ENCODE measurements around the gene MYPN. TPM values are rescaled to one million over a fixed set of nuclear protein-coding genes. Genes with fewer than 3 reads are reported as not detected.
"Not testable (repeated sequence)": the region's sequence is repeated elsewhere in the genome, so short reads cannot be mapped to it uniquely, and the experiment has no call there.

Gene MYPN
- total RNA-seq, 1 experiment from 2014 or later: not detected

DNA sequence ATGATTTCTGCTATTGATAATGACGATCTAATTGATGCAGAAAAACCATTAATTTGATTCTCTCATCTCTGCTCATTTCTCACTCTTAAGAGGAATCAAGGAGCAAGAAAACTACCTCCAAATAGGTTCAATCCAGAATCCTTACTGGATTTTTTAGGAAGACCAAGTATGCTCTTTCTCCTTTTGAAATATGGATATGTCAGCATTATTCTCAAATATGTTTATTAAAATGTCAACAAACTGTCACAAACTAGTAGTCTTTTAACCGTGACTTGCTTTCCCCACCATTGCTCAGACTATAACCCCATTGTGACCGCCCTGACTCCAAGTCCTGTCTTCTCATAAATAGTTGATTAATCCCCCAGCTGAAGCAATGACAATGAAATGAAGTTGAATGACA lies 123.8 kb downstream of the MYPN start:
- H3K4me3 ChIP-seq (ENCODE audit: low read length): no peak overlapping the region
- no peak overlapping the region for H3K27ac ChIP-seq (ENCODE audit: low read length)
- no peak for DNase-seq
- H3K9me2 ChIP-seq (replicated peaks; ENCODE audit: insufficient read depth, low read length): no peaks in the 10 kb centered on the region
- H3K9ac ChIP-seq (ENCODE audit: low read length): no peak overlapping the region
- H3K4me2 ChIP-seq (ENCODE audit: low read depth, low read length, poor library complexity, severe bottlenecking): no peak overlapping the region
- peaks cover 13% of the 10 kb centered on the region for H3K4me1 ChIP-seq (ENCODE audit: low read length)
- H4K20me1 ChIP-seq (ENCODE audit: insufficient read depth, low read depth, low read length): no peaks in the 10 kb centered on the region
- H3K79me2 ChIP-seq (ENCODE audit: low read length): no peaks in the 10 kb centered on the region
- H3K9me3 ChIP-seq (ENCODE audit: low read length): no peaks in the 10 kb centered on the region
- no peaks in the 10 kb centered on the region for H3K27me3 ChIP-seq (ENCODE audit: low read length)
- H3K36me3 ChIP-seq (ENCODE audit: insufficient read depth, low read length): no peaks in the 10 kb centered on the region
- no peak overlapping the region for H2AFZ ChIP-seq (ENCODE audit: low read length)

DNA sequence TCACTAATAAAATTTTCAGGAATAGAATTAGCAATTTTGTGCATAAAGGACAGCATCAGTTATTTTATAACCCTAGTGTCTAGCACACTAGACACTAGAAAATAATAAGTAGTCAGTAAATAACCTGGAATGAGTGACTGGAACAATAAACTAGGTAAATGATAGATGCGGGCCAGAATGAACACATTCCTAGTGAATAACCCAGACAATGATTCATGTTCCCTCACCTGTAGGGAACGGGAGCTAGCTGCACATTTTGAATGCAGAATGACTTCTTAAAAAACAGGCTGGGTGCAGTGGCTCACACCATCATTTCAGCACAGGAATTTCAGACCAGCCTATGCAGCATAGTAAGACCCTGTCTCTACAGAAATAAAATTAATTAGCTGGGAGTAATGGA lies 125.8 kb downstream of the MYPN start:
- H3K4me2 ChIP-seq (ENCODE audit: low read depth, low read length, poor library complexity, severe bottlenecking): no peak overlapping the region
- H3K9me3 ChIP-seq (ENCODE audit: low read length): no peaks in the 10 kb centered on the region
- H3K4me3 ChIP-seq (ENCODE audit: low read length): no peak overlapping the region
- H3K9ac ChIP-seq (ENCODE audit: low read length): no peak overlapping the region
- H3K79me2 ChIP-seq (ENCODE audit: low read length): no peaks in the 10 kb centered on the region
- no peaks in the 10 kb centered on the region for H4K20me1 ChIP-seq (ENCODE audit: insufficient read depth, low read depth, low read length)
- no peaks in the 10 kb centered on the region for H3K9me2 ChIP-seq (replicated peaks; ENCODE audit: insufficient read depth, low read length)
- no peak overlapping the region for H2AFZ ChIP-seq (ENCODE audit: low read length)
- H3K36me3 ChIP-seq (ENCODE audit: insufficient read depth, low read length): no peaks in the 10 kb centered on the region
- no peaks in the 10 kb centered on the region for H3K27me3 ChIP-seq (ENCODE audit: low read length)
- DNase-seq: no peak
- H3K4me1 ChIP-seq (ENCODE audit: low read length): peaks cover 13% of the 10 kb centered on the region
- no peak overlapping the region for H3K27ac ChIP-seq (ENCODE audit: low read length)

DNA sequence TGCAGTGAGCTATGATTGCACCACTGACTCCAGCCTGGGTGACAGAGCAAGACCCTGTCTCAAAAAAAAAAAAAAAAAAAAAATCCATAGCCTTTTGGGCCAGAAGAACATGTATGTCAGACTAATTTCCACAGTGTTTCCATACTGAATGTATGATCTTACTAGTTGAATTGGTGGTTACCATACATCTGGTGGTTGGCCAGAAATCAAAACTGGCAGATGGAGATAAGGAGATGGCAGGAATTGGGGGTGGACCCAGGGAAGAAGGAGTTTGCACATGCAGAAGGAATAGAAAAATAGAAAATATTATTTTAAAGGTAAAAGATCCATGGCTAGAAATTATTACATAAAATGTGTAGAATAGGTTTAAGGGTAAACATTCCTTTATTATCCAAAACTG lies 126.3 kb downstream of the MYPN start:
- Histone ChIP-seq H4K20me1 (ENCODE audit: insufficient read depth, low read depth, low read length) (no peaks in the 10 kb centered on the region), H3K27me3 (ENCODE audit: low read length) (no peaks in the 10 kb centered on the region), H3K4me2 (ENCODE audit: low read depth, low read length, poor library complexity, severe bottlenecking) (no peak overlapping the region), H2AFZ (ENCODE audit: low read length) (no peak overlapping the region), H3K36me3 (ENCODE audit: insufficient read depth, low read length) (no peaks in the 10 kb centered on the region), H3K9me3 (ENCODE audit: low read length) (no peaks in the 10 kb centered on the region), H3K4me3 (ENCODE audit: low read length) (no peak overlapping the region), H3K79me2 (ENCODE audit: low read length) (no peaks in the 10 kb centered on the region), H3K9ac (ENCODE audit: low read length) (no peak overlapping the region), H3K9me2 (replicated peaks; ENCODE audit: insufficient read depth, low read length) (no peaks in the 10 kb centered on the region), H3K4me1 (ENCODE audit: low read length) (peaks cover 13% of the 10 kb centered on the region), H3K27ac (ENCODE audit: low read length) (no peak overlapping the region)
- no peak for DNase-seq

DNA sequence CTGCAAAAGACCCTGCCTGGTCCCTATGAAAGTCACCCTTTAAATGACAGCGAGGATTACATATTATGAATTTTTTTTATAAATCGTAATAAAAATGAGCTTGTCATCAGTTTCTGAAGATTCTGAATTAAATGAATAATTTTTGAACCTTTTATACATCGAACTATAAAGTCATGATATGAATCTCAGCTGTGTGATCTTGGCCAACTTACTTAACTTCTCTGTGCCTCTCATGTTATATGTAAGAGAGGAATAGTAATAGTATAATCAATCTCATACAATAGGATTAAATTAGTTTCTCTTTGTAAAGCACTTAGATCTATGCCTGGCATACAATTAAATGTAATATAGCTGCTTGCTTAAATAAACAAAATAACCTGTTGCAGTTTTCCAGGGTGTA lies 127.9 kb downstream of the MYPN start:
- Histone ChIP-seq H3K9me3 (ENCODE audit: low read length) (no peaks in the 10 kb centered on the region), H3K27ac (ENCODE audit: low read length) (no peak overlapping the region), H3K4me3 (ENCODE audit: low read length) (no peak overlapping the region), H3K36me3 (ENCODE audit: insufficient read depth, low read length) (no peaks in the 10 kb centered on the region), H4K20me1 (ENCODE audit: insufficient read depth, low read depth, low read length) (no peaks in the 10 kb centered on the region), H3K4me1 (ENCODE audit: low read length) (no peaks in the 10 kb centered on the region), H3K79me2 (ENCODE audit: low read length) (no peaks in the 10 kb centered on the region), H3K27me3 (ENCODE audit: low read length) (no peaks in the 10 kb centered on the region), H3K9ac (ENCODE audit: low read length) (no peak overlapping the region), H2AFZ (ENCODE audit: low read length) (no peak overlapping the region), H3K4me2 (ENCODE audit: low read depth, low read length, poor library complexity, severe bottlenecking) (no peak overlapping the region), H3K9me2 (replicated peaks; ENCODE audit: insufficient read depth, low read length) (no peaks in the 10 kb centered on the region)
- DNase-seq: no peak

DNA sequence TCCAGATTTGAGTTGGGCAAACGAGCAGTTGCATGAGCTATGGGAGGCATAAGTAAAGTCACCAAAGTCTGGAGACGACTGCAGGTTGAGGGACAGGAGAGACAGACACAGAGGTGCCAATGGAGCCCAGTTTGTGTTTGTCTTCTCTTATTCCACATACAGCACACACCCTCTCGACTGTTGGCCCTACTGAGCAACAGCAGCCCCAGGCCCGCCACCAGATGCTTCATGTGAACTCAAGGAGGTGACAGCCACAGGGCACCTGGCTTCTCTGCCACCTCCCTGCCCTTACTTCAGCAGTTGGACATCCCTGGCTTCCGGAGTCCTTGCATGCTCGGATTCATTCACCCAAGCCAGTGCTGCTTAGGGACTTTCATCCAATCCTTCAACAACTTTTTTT lies 129.1 kb downstream of the MYPN start:
- DNase-seq: no peak
- no peak overlapping the region for H2AFZ ChIP-seq (ENCODE audit: low read length)

DNA sequence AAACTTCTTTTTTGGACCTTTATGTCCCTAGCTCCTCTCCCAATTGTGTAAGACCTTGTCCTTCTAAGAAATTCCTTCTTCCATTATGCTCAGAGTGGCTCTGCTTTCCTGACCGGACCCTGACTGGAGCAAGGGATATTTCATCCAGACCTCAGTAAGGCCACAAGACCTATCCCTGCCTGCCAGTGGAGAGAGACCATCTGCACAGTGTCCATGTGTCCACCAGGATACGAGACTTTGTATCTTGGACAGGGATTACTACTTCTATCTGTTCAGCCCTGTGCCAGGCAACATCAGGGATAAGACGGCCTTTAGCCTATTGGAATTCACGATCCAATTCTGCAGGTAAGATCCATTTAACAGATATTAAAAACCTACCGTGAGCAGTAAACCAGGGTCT lies 129.8 kb downstream of the MYPN start:
- no peaks in the 10 kb centered on the region for H3K27me3 ChIP-seq (ENCODE audit: low read length)
- DNase-seq: no peak
- H3K27ac ChIP-seq (ENCODE audit: low read length): no peak overlapping the region
- H3K4me1 ChIP-seq (ENCODE audit: low read length): no peaks in the 10 kb centered on the region
- no peaks in the 10 kb centered on the region for H4K20me1 ChIP-seq (ENCODE audit: insufficient read depth, low read depth, low read length)
- H2AFZ ChIP-seq (ENCODE audit: low read length): no peak overlapping the region
- H3K9ac ChIP-seq (ENCODE audit: low read length): no peak overlapping the region
- no peaks in the 10 kb centered on the region for H3K36me3 ChIP-seq (ENCODE audit: insufficient read depth, low read length)
- H3K9me3 ChIP-seq (ENCODE audit: low read length): no peaks in the 10 kb centered on the region
- no peaks in the 10 kb centered on the region for H3K9me2 ChIP-seq (replicated peaks; ENCODE audit: insufficient read depth, low read length)
- no peak overlapping the region for H3K4me2 ChIP-seq (ENCODE audit: low read depth, low read length, poor library complexity, severe bottlenecking)
- H3K4me3 ChIP-seq (ENCODE audit: low read length): no peak overlapping the region
- H3K79me2 ChIP-seq (ENCODE audit: low read length): no peaks in the 10 kb centered on the region

More for the DNA sequence above, 129.1 kb downstream of the MYPN start:
- Histone ChIP-seq H3K9me2 (replicated peaks; ENCODE audit: insufficient read depth, low read length) (no peaks in the 10 kb centered on the region), H3K36me3 (ENCODE audit: insufficient read depth, low read length) (no peaks in the 10 kb centered on the region), H3K9me3 (ENCODE audit: low read length) (no peaks in the 10 kb centered on the region), H3K4me2 (ENCODE audit: low read depth, low read length, poor library complexity, severe bottlenecking) (no peak overlapping the region), H3K9ac (ENCODE audit: low read length) (no peak overlapping the region), H4K20me1 (ENCODE audit: insufficient read depth, low read depth, low read length) (no peaks in the 10 kb centered on the region), H3K4me1 (ENCODE audit: low read length) (no peaks in the 10 kb centered on the region), H3K27me3 (ENCODE audit: low read length) (no peaks in the 10 kb centered on the region), H3K27ac (ENCODE audit: low read length) (no peak overlapping the region), H3K4me3 (ENCODE audit: low read length) (no peak overlapping the region), H3K79me2 (ENCODE audit: low read length) (no peaks in the 10 kb centered on the region)

DNA sequence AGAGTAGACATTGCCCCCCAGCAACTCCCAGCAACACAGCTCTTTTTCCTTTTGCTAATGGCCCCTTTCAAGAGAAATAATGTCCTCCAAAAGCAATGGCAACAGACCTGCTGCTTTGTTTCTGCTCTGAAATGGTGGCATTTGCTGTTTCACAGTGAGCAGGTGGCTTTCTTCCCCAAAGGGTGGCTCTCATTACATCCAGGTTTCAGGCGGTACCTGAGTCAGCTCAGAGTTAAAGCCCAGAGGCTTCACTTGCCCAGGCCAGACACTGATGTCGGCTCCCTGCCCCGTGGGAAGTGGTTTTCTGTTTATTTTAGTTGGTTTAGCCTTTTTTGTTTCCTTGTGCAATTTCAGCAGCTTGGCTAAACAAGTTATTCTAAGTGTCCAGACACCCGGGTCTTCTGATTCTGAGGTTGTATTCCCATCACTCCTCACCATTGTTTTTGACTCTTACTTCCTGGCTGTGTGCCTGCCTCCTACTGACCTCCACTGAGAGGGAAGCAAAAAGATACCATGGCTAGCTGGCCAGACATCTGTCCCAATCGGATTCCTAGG lies 130.4 kb downstream of the MYPN start:
- Histone ChIP-seq H3K9me3 (ENCODE audit: low read length) (no peaks in the 10 kb centered on the region), H3K4me2 (ENCODE audit: low read depth, low read length, poor library complexity, severe bottlenecking) (no peak overlapping the region), H3K79me2 (ENCODE audit: low read length) (no peaks in the 10 kb centered on the region), H3K4me3 (ENCODE audit: low read length) (no peak overlapping the region), H3K27me3 (ENCODE audit: low read length) (no peaks in the 10 kb centered on the region), H3K9me2 (replicated peaks; ENCODE audit: insufficient read depth, low read length) (no peaks in the 10 kb centered on the region), H3K9ac (ENCODE audit: low read length) (no peak overlapping the region), H2AFZ (ENCODE audit: low read length) (no peak overlapping the region), H3K4me1 (ENCODE audit: low read length) (no peaks in the 10 kb centered on the region), H3K27ac (ENCODE audit: low read length) (no peak overlapping the region), H3K36me3 (ENCODE audit: insufficient read depth, low read length) (no peaks in the 10 kb centered on the region), H4K20me1 (ENCODE audit: insufficient read depth, low read depth, low read length) (no peaks in the 10 kb centered on the region)
- DNase-seq: no peak

DNA sequence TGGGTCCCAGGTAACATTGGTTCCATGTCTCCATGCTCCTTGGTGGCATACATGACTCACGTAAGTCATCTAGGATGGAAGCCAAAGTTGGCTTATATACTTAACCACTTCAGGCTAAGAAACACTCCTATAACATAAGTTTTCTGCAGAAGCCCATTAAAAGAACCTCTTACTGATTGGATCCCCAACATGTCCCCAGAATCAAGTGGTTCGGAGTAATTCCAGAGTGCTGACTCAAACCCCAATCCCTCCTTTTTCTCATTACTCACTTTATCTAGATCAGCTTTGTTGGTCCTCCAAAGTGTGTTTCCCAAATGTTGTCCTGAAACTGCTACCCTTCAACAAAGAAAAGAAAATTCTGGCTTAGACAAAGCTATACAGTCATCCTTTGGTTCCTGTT lies 132.8 kb downstream of the MYPN start:
- Histone ChIP-seq H4K20me1 (ENCODE audit: insufficient read depth, low read depth, low read length) (no peaks in the 10 kb centered on the region), H3K9me3 (ENCODE audit: low read length) (no peaks in the 10 kb centered on the region), H3K9ac (ENCODE audit: low read length) (no peak overlapping the region), H3K79me2 (ENCODE audit: low read length) (no peaks in the 10 kb centered on the region), H3K9me2 (replicated peaks; ENCODE audit: insufficient read depth, low read length) (no peaks in the 10 kb centered on the region), H3K27ac (ENCODE audit: low read length) (no peak overlapping the region), H3K36me3 (ENCODE audit: insufficient read depth, low read length) (no peaks in the 10 kb centered on the region), H3K4me1 (ENCODE audit: low read length) (no peaks in the 10 kb centered on the region), H2AFZ (ENCODE audit: low read length) (no peak overlapping the region), H3K27me3 (ENCODE audit: low read length) (no peaks in the 10 kb centered on the region), H3K4me2 (ENCODE audit: low read depth, low read length, poor library complexity, severe bottlenecking) (no peak overlapping the region), H3K4me3 (ENCODE audit: low read length) (no peak overlapping the region)
- DNase-seq: no peak

DNA sequence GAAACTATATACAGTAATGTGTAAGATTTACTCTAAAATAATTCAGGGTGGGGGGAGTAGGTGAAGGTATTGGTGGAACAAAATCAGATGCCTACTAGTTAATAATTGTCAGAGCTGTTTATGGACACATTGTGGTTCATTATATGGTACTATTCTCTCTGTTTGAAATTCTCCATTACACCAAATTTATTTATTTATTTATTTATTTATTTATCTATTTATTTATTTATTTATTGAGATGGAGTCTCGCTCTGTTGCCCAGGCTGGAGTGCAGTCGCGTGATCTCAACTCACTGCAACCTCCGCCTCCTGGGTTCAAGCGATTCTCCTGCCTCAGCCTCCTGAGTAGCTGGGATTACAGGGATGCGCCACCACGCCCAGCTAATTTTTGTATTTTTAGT lies 137.1 kb downstream of the MYPN start:
- not testable (repeated sequence) for H3K36me3 ChIP-seq (ENCODE audit: insufficient read depth, low read length)

More for the DNA sequence above, 137.1 kb downstream of the MYPN start:
- not testable (repeated sequence) for H3K4me2 ChIP-seq (ENCODE audit: low read depth, low read length, poor library complexity, severe bottlenecking); H4K20me1 ChIP-seq (ENCODE audit: insufficient read depth, low read depth, low read length); H3K4me3 ChIP-seq (ENCODE audit: low read length); H3K9me3 ChIP-seq (ENCODE audit: low read length); H3K9me2 ChIP-seq (replicated peaks; ENCODE audit: insufficient read depth, low read length); H3K27me3 ChIP-seq (ENCODE audit: low read length); H2AFZ ChIP-seq (ENCODE audit: low read length); DNase-seq; H3K79me2 ChIP-seq (ENCODE audit: low read length); H3K4me1 ChIP-seq (ENCODE audit: low read length); H3K9ac ChIP-seq (ENCODE audit: low read length); H3K27ac ChIP-seq (ENCODE audit: low read length)

Measured in Karpas-422 (cell line).